Brain microvascular endothelial cell (primary cell): ENCODE data around the gene ENOX1.
A peak's percentile ranks its signal among the peaks of the same experiment; 100 is the strongest.

Experiments used
- DNase-seq: peaks from one replicate; pipeline ENCODE4 v3.0.0-alpha.2; 2020
- H3K27ac ChIP-seq: fragments of 250-450 bp; sonication (Bioruptor Pico); 2 replicates; pipeline ENCODE4 v1.5.1; 2020; ENCODE audit warnings: mild to moderate bottlenecking, moderate library complexity
- H3K27me3 ChIP-seq: fragments of 250-450 bp; sonication (Bioruptor Pico); replicated peaks from 2 replicates; pipeline ENCODE4 v1.5.1; 2020; ENCODE audit warnings: mild to moderate bottlenecking
- H3K36me3 ChIP-seq: fragments of 250-450 bp; sonication (Bioruptor Pico); replicated peaks from 2 replicates; pipeline ENCODE4 v1.5.1; 2020; ENCODE audit warnings: mild to moderate bottlenecking
- H3K4me3 ChIP-seq: 2 replicates; pipeline ENCODE4 v1.5.1; 2011; ENCODE audit warnings: low read depth, mild to moderate bottlenecking, control low read depth, low read length, moderate library complexity
- in situ Hi-C: cut with HindIII; loops from 2 replicates; pipeline ENCODE4 v1.10.0; 2017; ENCODE audit warnings: low sequenced_read_pairs, low pct_ligation_motif_present
- TF ChIP-seq, protein P1 (sequence below): IDR thresholded peaks from 2 replicates; pipeline ENCODE4 v1.5.1; 2011; ENCODE audit warnings: low read depth, mild to moderate bottlenecking, moderate library complexity, low read length, control low read depth, inconsistent platforms; ENCODE audit errors: missing control alignments

The ENOX1 gene

GRCh38 chr13:43268632-43269031 is 518.1 kb downstream of the ENOX1 start:
- H3K36me3 ChIP-seq = no peaks in the 10 kb centered on the region
- in situ Hi-C loops = no loop called here
- no peaks in the 10 kb centered on the region for H3K27me3 ChIP-seq
- no peak for DNase-seq
- no peak overlapping the region for H3K4me3 ChIP-seq
- H3K27ac ChIP-seq = peak overlapping the region; percentile 37
- TF ChIP-seq, protein P1, sequence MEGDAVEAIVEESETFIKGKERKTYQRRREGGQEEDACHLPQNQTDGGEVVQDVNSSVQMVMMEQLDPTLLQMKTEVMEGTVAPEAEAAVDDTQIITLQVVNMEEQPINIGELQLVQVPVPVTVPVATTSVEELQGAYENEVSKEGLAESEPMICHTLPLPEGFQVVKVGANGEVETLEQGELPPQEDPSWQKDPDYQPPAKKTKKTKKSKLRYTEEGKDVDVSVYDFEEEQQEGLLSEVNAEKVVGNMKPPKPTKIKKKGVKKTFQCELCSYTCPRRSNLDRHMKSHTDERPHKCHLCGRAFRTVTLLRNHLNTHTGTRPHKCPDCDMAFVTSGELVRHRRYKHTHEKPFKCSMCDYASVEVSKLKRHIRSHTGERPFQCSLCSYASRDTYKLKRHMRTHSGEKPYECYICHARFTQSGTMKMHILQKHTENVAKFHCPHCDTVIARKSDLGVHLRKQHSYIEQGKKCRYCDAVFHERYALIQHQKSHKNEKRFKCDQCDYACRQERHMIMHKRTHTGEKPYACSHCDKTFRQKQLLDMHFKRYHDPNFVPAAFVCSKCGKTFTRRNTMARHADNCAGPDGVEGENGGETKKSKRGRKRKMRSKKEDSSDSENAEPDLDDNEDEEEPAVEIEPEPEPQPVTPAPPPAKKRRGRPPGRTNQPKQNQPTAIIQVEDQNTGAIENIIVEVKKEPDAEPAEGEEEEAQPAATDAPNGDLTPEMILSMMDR = no peak

GRCh38 chr13:43267916-43268315 is 518.9 kb downstream of the ENOX1 start:
- DNase-seq = no peak
- TF ChIP-seq, protein P1 = no peak
- no peak overlapping the region for H3K4me3 ChIP-seq
- H3K27ac ChIP-seq = no peak overlapping the region
- no peaks in the 10 kb centered on the region for H3K27me3 ChIP-seq
- no peaks in the 10 kb centered on the region for H3K36me3 ChIP-seq
- in situ Hi-C loops = no loop called here

- DNase-seq = no peak
- Histone ChIP-seq H3K4me3 (no peak overlapping the region), H3K27ac (no peak overlapping the region), H3K27me3 (no peaks in the 10 kb centered on the region), H3K36me3 (no peaks in the 10 kb centered on the region)
- in situ Hi-C loops = no loop called here
- TF ChIP-seq, protein P1 = no peak
Observed at GRCh38 chr13:43266936-43267615, 519.7 kb downstream of the ENOX1 start.

- in situ Hi-C loops = no loop called here
- TF ChIP-seq, protein P1 = no peak
- DNase-seq = no peak
- Histone ChIP-seq H3K27ac (no peak overlapping the region), H3K27me3 (no peaks in the 10 kb centered on the region), H3K4me3 (no peak overlapping the region), H3K36me3 (no peaks in the 10 kb centered on the region)
Observed at GRCh38 chr13:43265028-43265427, 521.7 kb downstream of the ENOX1 start.

DNA sequence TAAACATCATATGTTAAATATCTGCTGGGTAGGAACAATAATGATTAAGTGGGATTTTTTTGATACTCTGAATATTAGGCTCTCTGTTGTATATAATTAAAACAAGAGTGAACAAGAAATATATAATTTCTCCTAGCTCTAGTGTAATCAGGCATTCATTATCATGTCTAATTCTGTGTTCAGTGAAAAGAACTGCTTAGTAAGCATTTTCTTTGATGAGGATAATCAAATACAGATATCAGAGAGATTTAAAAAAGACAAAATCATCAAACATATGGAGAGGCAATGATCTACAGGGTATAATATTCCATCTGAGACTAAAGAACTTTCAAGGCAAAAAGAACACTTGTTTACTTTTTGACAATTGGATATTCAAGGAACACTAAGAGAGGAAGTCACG is 522.3 kb downstream of the ENOX1 start:
- in situ Hi-C loops = no loop called here
- no peak overlapping the region for H3K27ac ChIP-seq
- TF ChIP-seq, protein P1 = no peak
- no peaks in the 10 kb centered on the region for H3K27me3 ChIP-seq
- H3K36me3 ChIP-seq = no peaks in the 10 kb centered on the region
- H3K4me3 ChIP-seq = no peak overlapping the region
- no peak for DNase-seq

GRCh38 chr13:43263047-43263446 is 523.7 kb downstream of the ENOX1 start:
- H3K27ac ChIP-seq = no peak overlapping the region
- TF ChIP-seq, protein P1 = no peak
- no peak for DNase-seq
- in situ Hi-C loops = no loop called here
- H3K36me3 ChIP-seq = no peaks in the 10 kb centered on the region
- no peaks in the 10 kb centered on the region for H3K27me3 ChIP-seq
- no peak overlapping the region for H3K4me3 ChIP-seq
